NT2/D1 (cell line): ENCODE data around the gene C1QB.

ENCODE experiments used
- SUZ12 ChIP-seq: IDR thresholded peaks from 2 replicates; pipeline ENCODE4 v1.6.1; 2011; ENCODE audit not compliant: insufficient read length, insufficient read depth; ENCODE audit errors: extremely low read depth
- YY1 ChIP-seq: IDR thresholded peaks from 2 replicates; pipeline ENCODE4 v1.6.1; 2011; ENCODE audit not compliant: insufficient read length, insufficient read depth
- ZNF274 ChIP-seq: IDR thresholded peaks from 2 replicates; pipeline ENCODE4 v1.6.1; 2011; ENCODE audit warnings: mild to moderate bottlenecking, low read depth, low read length

GRCh38 chr1:22615886-22616285, 37.1 kb upstream of the C1QB start:
- no peak for TF ChIP-seq YY1
- no peak for TF ChIP-seq ZNF274
- TF ChIP-seq SUZ12: no peak
